ENCODE measurements around the gene MDN1. TPM values are rescaled to one million over a fixed set of nuclear protein-coding genes. Genes with fewer than 3 reads are reported as not detected.

The MDN1 gene
- total RNA-seq, 1 donor from 2014 or later: 44.1 TPM

DNA sequence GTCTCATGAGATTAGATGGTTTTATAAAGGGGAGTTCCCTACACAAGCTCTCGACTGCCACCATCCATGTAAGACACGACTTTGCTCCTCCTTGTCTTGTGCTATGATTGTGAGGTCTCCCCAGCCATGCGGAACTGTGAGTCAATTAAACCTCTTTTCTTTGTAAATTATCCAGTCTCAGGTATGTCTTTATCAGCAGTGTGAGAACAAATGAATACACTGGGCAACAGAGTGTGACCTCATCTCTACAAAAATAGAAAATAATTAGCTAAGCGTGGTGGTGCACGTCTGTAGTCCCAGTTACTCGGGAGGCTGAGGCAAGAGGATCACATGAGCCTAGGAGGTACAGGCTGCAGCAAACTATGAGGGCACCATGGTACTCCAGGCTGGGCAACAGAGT is 51.3 kb downstream of the MDN1 start:
- Mint-ChIP-seq H3K36me3 (ENCODE audit: insufficient read depth) (peaks cover 15% of the 10 kb centered on the region), H3K4me3 (ENCODE audit: low read depth) (no peak overlapping the region), H3K27ac (no peak overlapping the region), H3K4me1 (ENCODE audit: low read depth) (no peaks in the 10 kb centered on the region), H3K9me3 (ENCODE audit: low read depth) (no peaks in the 10 kb centered on the region), H3K27me3 (no peaks in the 10 kb centered on the region)
- no peak for DNase-seq (ENCODE audit: low spot score, unreplicated experiment)
- TF ChIP-seq, protein P1, sequence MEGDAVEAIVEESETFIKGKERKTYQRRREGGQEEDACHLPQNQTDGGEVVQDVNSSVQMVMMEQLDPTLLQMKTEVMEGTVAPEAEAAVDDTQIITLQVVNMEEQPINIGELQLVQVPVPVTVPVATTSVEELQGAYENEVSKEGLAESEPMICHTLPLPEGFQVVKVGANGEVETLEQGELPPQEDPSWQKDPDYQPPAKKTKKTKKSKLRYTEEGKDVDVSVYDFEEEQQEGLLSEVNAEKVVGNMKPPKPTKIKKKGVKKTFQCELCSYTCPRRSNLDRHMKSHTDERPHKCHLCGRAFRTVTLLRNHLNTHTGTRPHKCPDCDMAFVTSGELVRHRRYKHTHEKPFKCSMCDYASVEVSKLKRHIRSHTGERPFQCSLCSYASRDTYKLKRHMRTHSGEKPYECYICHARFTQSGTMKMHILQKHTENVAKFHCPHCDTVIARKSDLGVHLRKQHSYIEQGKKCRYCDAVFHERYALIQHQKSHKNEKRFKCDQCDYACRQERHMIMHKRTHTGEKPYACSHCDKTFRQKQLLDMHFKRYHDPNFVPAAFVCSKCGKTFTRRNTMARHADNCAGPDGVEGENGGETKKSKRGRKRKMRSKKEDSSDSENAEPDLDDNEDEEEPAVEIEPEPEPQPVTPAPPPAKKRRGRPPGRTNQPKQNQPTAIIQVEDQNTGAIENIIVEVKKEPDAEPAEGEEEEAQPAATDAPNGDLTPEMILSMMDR (IDR thresholded peaks at IDR 0.05; ENCODE audit: unreplicated experiment): no peak

DNA sequence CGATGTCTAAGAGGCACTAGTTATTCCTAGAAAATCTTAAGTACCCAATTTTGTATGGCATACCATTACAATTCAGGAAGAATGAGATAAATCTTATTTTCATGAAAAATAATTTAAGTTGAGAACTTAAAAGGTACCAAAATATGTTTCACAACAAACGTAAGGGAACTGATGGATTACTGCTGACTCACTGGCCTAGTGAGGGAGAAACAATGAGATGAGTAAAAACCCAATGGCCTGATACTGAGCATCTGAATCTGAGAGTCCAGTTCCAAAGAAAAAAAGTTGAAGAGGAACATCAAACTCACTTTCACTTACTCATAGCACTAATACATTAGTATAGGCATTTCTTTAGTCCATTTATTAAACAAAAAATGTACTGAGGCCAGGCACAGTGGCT is 56.0 kb downstream of the MDN1 start:
- Mint-ChIP-seq H3K27ac (no peak overlapping the region), H3K4me3 (ENCODE audit: low read depth) (no peak overlapping the region), H3K36me3 (ENCODE audit: insufficient read depth) (peaks cover 17% of the 10 kb centered on the region), H3K9me3 (ENCODE audit: low read depth) (no peaks in the 10 kb centered on the region), H3K27me3 (no peaks in the 10 kb centered on the region), H3K4me1 (ENCODE audit: low read depth) (no peaks in the 10 kb centered on the region)
- TF ChIP-seq, protein P1 (IDR thresholded peaks at IDR 0.05; ENCODE audit: unreplicated experiment): no peak
- no peak for DNase-seq (ENCODE audit: low spot score, unreplicated experiment)

- Mint-ChIP-seq H3K36me3 (ENCODE audit: insufficient read depth) (peaks cover 14% of the 10 kb centered on the region), H3K27me3 (no peaks in the 10 kb centered on the region), H3K9me3 (ENCODE audit: low read depth) (no peaks in the 10 kb centered on the region), H3K4me1 (ENCODE audit: low read depth) (no peaks in the 10 kb centered on the region), H3K27ac (peak overlapping the region; percentile 15), H3K4me3 (ENCODE audit: low read depth) (no peak overlapping the region)
- TF ChIP-seq, protein P1 (IDR thresholded peaks at IDR 0.05; ENCODE audit: unreplicated experiment): no peak
- DNase-seq (ENCODE audit: low spot score, unreplicated experiment): no peak
Measured at GRCh38 chr6:89758830-89759229, 60.8 kb downstream of the MDN1 start.

DNA sequence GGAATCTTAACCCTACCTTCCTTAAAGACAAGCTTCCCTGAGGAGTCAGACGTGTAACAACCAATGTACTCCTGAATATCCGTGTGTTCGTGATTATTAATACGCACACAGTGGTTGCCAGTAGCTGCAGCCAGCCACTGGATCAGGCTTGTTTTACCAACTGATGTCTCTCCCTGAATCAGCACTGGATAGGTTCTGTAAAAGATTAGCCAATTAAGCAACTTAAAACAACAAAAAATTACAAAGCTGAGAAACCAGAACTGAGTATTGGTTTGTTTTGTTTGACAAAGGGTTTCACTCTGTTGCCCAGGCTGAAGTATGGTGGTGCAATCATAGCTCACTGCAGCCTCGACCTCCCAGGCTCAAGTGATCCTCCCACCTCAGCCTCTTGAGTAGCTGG is 69.3 kb downstream of the MDN1 start:
- H3K27me3 Mint-ChIP-seq: no peaks in the 10 kb centered on the region
- H3K4me3 Mint-ChIP-seq (ENCODE audit: low read depth): no peak overlapping the region
- DNase-seq (ENCODE audit: low spot score, unreplicated experiment): no peak
- H3K4me1 Mint-ChIP-seq (ENCODE audit: low read depth): no peaks in the 10 kb centered on the region
- TF ChIP-seq, protein P1 (IDR thresholded peaks at IDR 0.05; ENCODE audit: unreplicated experiment): no peak
- H3K36me3 Mint-ChIP-seq (ENCODE audit: insufficient read depth): peaks cover 11% of the 10 kb centered on the region
- no peak overlapping the region for H3K27ac Mint-ChIP-seq
- H3K9me3 Mint-ChIP-seq (ENCODE audit: low read depth): no peaks in the 10 kb centered on the region

DNA sequence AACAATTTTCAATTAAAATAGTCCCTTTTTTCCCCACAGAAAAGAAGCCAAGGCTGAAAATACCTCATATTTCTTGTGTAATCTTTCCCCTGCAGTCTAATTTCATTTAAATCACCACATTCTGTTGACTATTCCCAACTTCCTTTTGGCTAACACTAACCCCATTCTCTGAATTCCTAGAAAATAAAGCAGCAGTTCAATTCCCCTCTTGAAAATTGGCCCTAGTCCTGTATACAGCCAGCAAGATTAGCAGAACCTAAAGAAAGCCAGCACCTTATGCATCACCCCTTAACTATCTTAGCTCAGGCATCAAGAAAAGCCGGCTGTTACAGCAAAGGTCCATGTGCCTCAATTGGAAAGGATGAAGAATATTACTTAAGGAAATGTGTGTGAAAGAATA is 69.7 kb downstream of the MDN1 start:
- no peak overlapping the region for H3K4me3 Mint-ChIP-seq (ENCODE audit: low read depth)
- H3K9me3 Mint-ChIP-seq (ENCODE audit: low read depth): no peaks in the 10 kb centered on the region
- H3K27ac Mint-ChIP-seq: no peak overlapping the region
- no peak for DNase-seq (ENCODE audit: low spot score, unreplicated experiment)
- peaks cover 10% of the 10 kb centered on the region for H3K36me3 Mint-ChIP-seq (ENCODE audit: insufficient read depth)
- H3K4me1 Mint-ChIP-seq (ENCODE audit: low read depth): no peaks in the 10 kb centered on the region
- TF ChIP-seq, protein P1 (IDR thresholded peaks at IDR 0.05; ENCODE audit: unreplicated experiment): no peak
- H3K27me3 Mint-ChIP-seq: no peaks in the 10 kb centered on the region

Measured in progenitor cell of endocrine pancreas (in vitro differentiated cells).